Measurements from ENCODE around the gene KIRREL3.
A peak's percentile ranks its signal among the peaks of the same experiment; 100 is the strongest.
"Not testable (repeated sequence)": the region's sequence is repeated elsewhere in the genome, so short reads cannot be mapped to it uniquely, and the experiment has no call there.

KIRREL3 gene

GRCh38 chr11:126989942-126990715 is 10.4 kb downstream of the KIRREL3 start:
- H3K4me3 Mint-ChIP-seq, result no peak overlapping the region
- H3K36me3 Mint-ChIP-seq (ENCODE audit: low read depth), result no peaks in the 10 kb centered on the region
- no peak overlapping the region for H3K27ac Mint-ChIP-seq
- no peaks in the 10 kb centered on the region for H3K9me3 Mint-ChIP-seq
- no peaks in the 10 kb centered on the region for H3K4me1 Mint-ChIP-seq (ENCODE audit: low read depth)
- peaks cover 38% of the 10 kb centered on the region for H3K27me3 Mint-ChIP-seq

GRCh38 chr11:126988655-126989054 is 11.9 kb downstream of the KIRREL3 start:
- H3K4me3 Mint-ChIP-seq, result no peak overlapping the region
- H3K9me3 Mint-ChIP-seq, result no peaks in the 10 kb centered on the region
- H3K36me3 Mint-ChIP-seq (ENCODE audit: low read depth), result no peaks in the 10 kb centered on the region
- H3K27ac Mint-ChIP-seq, result no peak overlapping the region
- H3K27me3 Mint-ChIP-seq, result peaks cover 40% of the 10 kb centered on the region
- no peaks in the 10 kb centered on the region for H3K4me1 Mint-ChIP-seq (ENCODE audit: low read depth)

- H3K9me3 Mint-ChIP-seq, result no peaks in the 10 kb centered on the region
- H3K4me1 Mint-ChIP-seq (ENCODE audit: low read depth), result no peaks in the 10 kb centered on the region
- H3K27ac Mint-ChIP-seq, result no peak overlapping the region
- H3K27me3 Mint-ChIP-seq, result peaks cover 33% of the 10 kb centered on the region
- H3K4me3 Mint-ChIP-seq, result no peak overlapping the region
- H3K36me3 Mint-ChIP-seq (ENCODE audit: low read depth), result no peaks in the 10 kb centered on the region
Observed at GRCh38 chr11:126981635-126982034, 18.9 kb downstream of the KIRREL3 start.

- peaks cover 23% of the 10 kb centered on the region for H3K27me3 Mint-ChIP-seq
- no peak overlapping the region for H3K27ac Mint-ChIP-seq
- H3K4me1 Mint-ChIP-seq (ENCODE audit: low read depth), result no peaks in the 10 kb centered on the region
- no peak overlapping the region for H3K4me3 Mint-ChIP-seq
- no peaks in the 10 kb centered on the region for H3K36me3 Mint-ChIP-seq (ENCODE audit: low read depth)
- H3K9me3 Mint-ChIP-seq, result no peaks in the 10 kb centered on the region
Observed at GRCh38 chr11:126978911-126979310, 21.7 kb downstream of the KIRREL3 start.

- no peaks in the 10 kb centered on the region for H3K4me1 Mint-ChIP-seq (ENCODE audit: low read depth)
- no peak overlapping the region for H3K27ac Mint-ChIP-seq
- H3K4me3 Mint-ChIP-seq, result no peak overlapping the region
- peaks cover 23% of the 10 kb centered on the region for H3K27me3 Mint-ChIP-seq
- H3K9me3 Mint-ChIP-seq, result no peaks in the 10 kb centered on the region
- no peaks in the 10 kb centered on the region for H3K36me3 Mint-ChIP-seq (ENCODE audit: low read depth)
Observed at GRCh38 chr11:126978165-126978564, 22.4 kb downstream of the KIRREL3 start.

GRCh38 chr11:126973051-126973450 is 27.5 kb downstream of the KIRREL3 start:
- H3K27ac Mint-ChIP-seq, result no peak overlapping the region
- no peaks in the 10 kb centered on the region for H3K36me3 Mint-ChIP-seq (ENCODE audit: low read depth)
- no peaks in the 10 kb centered on the region for H3K9me3 Mint-ChIP-seq
- H3K4me1 Mint-ChIP-seq (ENCODE audit: low read depth), result no peaks in the 10 kb centered on the region
- H3K4me3 Mint-ChIP-seq, result no peak overlapping the region
- H3K27me3 Mint-ChIP-seq, result peaks cover 33% of the 10 kb centered on the region

- H3K9me3 Mint-ChIP-seq, result no peaks in the 10 kb centered on the region
- H3K36me3 Mint-ChIP-seq (ENCODE audit: low read depth), result no peaks in the 10 kb centered on the region
- H3K27me3 Mint-ChIP-seq, result peaks cover 26% of the 10 kb centered on the region
- no peak overlapping the region for H3K4me3 Mint-ChIP-seq
- H3K27ac Mint-ChIP-seq, result no peak overlapping the region
- no peaks in the 10 kb centered on the region for H3K4me1 Mint-ChIP-seq (ENCODE audit: low read depth)
Observed at GRCh38 chr11:126971305-126971704, 29.3 kb downstream of the KIRREL3 start.

GRCh38 chr11:126969865-126970479 is 30.6 kb downstream of the KIRREL3 start:
- Mint-ChIP-seq H3K27ac (peak overlapping the region; percentile 1), H3K9me3 (no peaks in the 10 kb centered on the region), H3K4me1 (ENCODE audit: low read depth) (no peaks in the 10 kb centered on the region), H3K27me3 (peaks cover 30% of the 10 kb centered on the region), H3K36me3 (ENCODE audit: low read depth) (no peaks in the 10 kb centered on the region), H3K4me3 (no peak overlapping the region)

GRCh38 chr11:126968915-126969314 is 31.7 kb downstream of the KIRREL3 start:
- no peaks in the 10 kb centered on the region for H3K9me3 Mint-ChIP-seq
- H3K4me1 Mint-ChIP-seq (ENCODE audit: low read depth), result no peaks in the 10 kb centered on the region
- H3K27ac Mint-ChIP-seq, result no peak overlapping the region
- peaks cover 32% of the 10 kb centered on the region for H3K27me3 Mint-ChIP-seq
- H3K36me3 Mint-ChIP-seq (ENCODE audit: low read depth), result no peaks in the 10 kb centered on the region
- no peak overlapping the region for H3K4me3 Mint-ChIP-seq

- H3K27me3 Mint-ChIP-seq, result peaks cover 32% of the 10 kb centered on the region
Observed at GRCh38 chr11:126965331-126965730, 35.2 kb downstream of the KIRREL3 start.

GRCh38 chr11:126963603-126964363 is 36.8 kb downstream of the KIRREL3 start:
- Mint-ChIP-seq H3K36me3 (ENCODE audit: low read depth) (no peaks in the 10 kb centered on the region), H3K4me3 (no peak overlapping the region), H3K27ac (no peak overlapping the region), H3K9me3 (no peaks in the 10 kb centered on the region), H3K27me3 (peaks cover 17% of the 10 kb centered on the region), H3K4me1 (ENCODE audit: low read depth) (no peaks in the 10 kb centered on the region)

More at GRCh38 chr11:126965331-126965730, 35.2 kb downstream of the KIRREL3 start:
- Mint-ChIP-seq H3K36me3 (ENCODE audit: low read depth) (no peaks in the 10 kb centered on the region), H3K4me1 (ENCODE audit: low read depth) (no peaks in the 10 kb centered on the region), H3K4me3 (no peak overlapping the region), H3K27ac (no peak overlapping the region), H3K9me3 (no peaks in the 10 kb centered on the region)

- Mint-ChIP-seq H3K4me1 (ENCODE audit: low read depth) (no peaks in the 10 kb centered on the region), H3K4me3 (no peak overlapping the region), H3K27me3 (peaks cover 15% of the 10 kb centered on the region), H3K36me3 (ENCODE audit: low read depth) (no peaks in the 10 kb centered on the region), H3K9me3 (no peaks in the 10 kb centered on the region), H3K27ac (no peak overlapping the region)
Observed at GRCh38 chr11:126963115-126963514, 37.5 kb downstream of the KIRREL3 start.

GRCh38 chr11:126959700-126960099 is 40.9 kb downstream of the KIRREL3 start:
- Mint-ChIP-seq H3K4me3 (no peak overlapping the region), H3K4me1 (ENCODE audit: low read depth) (no peaks in the 10 kb centered on the region), H3K36me3 (ENCODE audit: low read depth) (no peaks in the 10 kb centered on the region), H3K27me3 (peaks cover 4% of the 10 kb centered on the region), H3K9me3 (no peaks in the 10 kb centered on the region), H3K27ac (no peak overlapping the region)

- H3K36me3 Mint-ChIP-seq (ENCODE audit: low read depth), result no peaks in the 10 kb centered on the region
- H3K27ac Mint-ChIP-seq, result no peak overlapping the region
- H3K4me1 Mint-ChIP-seq (ENCODE audit: low read depth), result no peaks in the 10 kb centered on the region
- no peak overlapping the region for H3K4me3 Mint-ChIP-seq
- no peaks in the 10 kb centered on the region for H3K27me3 Mint-ChIP-seq
- no peaks in the 10 kb centered on the region for H3K9me3 Mint-ChIP-seq
Observed at GRCh38 chr11:126956635-126957034, 43.9 kb downstream of the KIRREL3 start.

GRCh38 chr11:126952533-126952932 is 48.0 kb downstream of the KIRREL3 start:
- not testable (repeated sequence) for H3K9me3 Mint-ChIP-seq, H3K27me3 Mint-ChIP-seq, H3K27ac Mint-ChIP-seq

More at GRCh38 chr11:126952533-126952932, 48.0 kb downstream of the KIRREL3 start:
- H3K4me3 Mint-ChIP-seq; H3K4me1 Mint-ChIP-seq (ENCODE audit: low read depth); H3K36me3 Mint-ChIP-seq (ENCODE audit: low read depth): not testable (repeated sequence)
